ENCODE data around the gene TBC1D2.

Gene TBC1D2

DNA sequence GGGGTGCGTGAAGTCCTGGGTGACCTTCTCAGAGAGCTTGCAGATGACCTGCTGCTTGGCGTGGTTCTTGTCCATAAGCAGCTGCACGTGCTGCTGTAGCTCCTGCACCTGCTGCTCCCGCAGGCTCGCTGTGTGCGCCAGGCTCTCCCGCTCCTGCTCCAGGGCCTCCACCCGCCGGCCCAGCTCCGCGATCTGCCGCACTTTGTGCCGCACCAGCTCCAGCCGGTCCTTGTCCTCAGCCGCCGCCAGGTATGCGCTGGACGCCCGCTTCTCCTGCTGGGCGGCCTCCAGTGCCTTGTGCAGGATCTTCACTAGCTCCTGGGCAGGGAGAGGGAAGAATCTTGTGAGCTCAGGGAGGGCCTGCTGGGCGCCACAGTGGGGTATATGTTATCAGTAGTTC is 34.5 kb downstream of the TBC1D2 start:
- peaks cover 8 to 29% of the 10 kb centered on the region in 2 donors for H3K36me3 ChIP-seq (ENCODE audit: control insufficient read depth in 1 of 2, insufficient read depth in 2 of 2, low read length in 2 of 2)
- no peak overlapping the region for H3K4me3 ChIP-seq (ENCODE audit: low read depth in 1 of 2, low read length in 2 of 2)
- no peak overlapping the region for H3K27ac ChIP-seq (ENCODE audit: low read depth, low read length)
- H3K27me3 ChIP-seq (ENCODE audit: control insufficient read depth in 1 of 2, insufficient read depth in 2 of 2, low read length in 2 of 2), result no peaks in the 10 kb centered on the region
- peaks cover 11 to 25% of the 10 kb centered on the region in 2 donors for H3K4me1 ChIP-seq (ENCODE audit: control insufficient read depth in 1 of 2, insufficient read depth in 2 of 2, low read length in 2 of 2)
- no peak overlapping the region for H3K9ac ChIP-seq (ENCODE audit: low read depth in 1 of 2, low read length in 2 of 2)
- no peaks in the 10 kb centered on the region for H3K9me3 ChIP-seq (ENCODE audit: control insufficient read depth in 1 of 2, low read length in 2 of 2)

DNA sequence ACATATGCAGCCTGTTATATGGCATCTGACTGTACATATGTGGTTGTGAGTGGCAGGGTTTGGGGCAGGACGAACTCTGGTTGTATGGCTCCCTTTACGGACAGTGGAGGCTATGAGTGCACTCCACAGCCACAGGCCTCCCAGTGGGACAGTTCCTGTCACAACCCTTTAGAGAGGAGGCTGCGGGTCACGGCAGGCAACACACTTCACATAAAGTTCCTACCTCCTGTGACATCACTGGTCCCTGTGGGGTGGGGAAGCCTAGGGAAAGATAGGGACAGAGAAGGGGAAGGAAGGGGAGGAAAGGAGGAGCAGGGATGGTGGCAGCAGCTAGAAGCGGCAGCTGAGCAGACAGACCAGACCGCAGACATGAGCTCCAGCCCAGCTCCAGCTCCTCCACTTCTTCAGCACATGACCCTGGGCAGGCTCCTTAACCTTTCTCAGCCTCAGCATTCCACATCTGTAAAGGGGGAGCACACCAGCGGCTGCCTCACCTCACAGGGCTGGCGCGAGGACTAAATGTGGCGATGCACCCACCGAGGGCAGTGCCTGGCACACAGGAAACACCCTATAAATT is 35.6 kb downstream of the TBC1D2 start:
- H3K27me3 ChIP-seq (ENCODE audit: control insufficient read depth in 1 of 2, insufficient read depth in 2 of 2, low read length in 2 of 2), result no peaks in the 10 kb centered on the region
- peaks cover under 1 to 14% of the 10 kb centered on the region in 2 donors for H3K4me1 ChIP-seq (ENCODE audit: control insufficient read depth in 1 of 2, insufficient read depth in 2 of 2, low read length in 2 of 2)
- H3K9me3 ChIP-seq (ENCODE audit: control insufficient read depth in 1 of 2, low read length in 2 of 2), result no peaks in the 10 kb centered on the region
- no peak overlapping the region for H3K27ac ChIP-seq (ENCODE audit: low read depth, low read length)
- H3K36me3 ChIP-seq (ENCODE audit: control insufficient read depth in 1 of 2, insufficient read depth in 2 of 2, low read length in 2 of 2), result peaks cover 8 to 31% of the 10 kb centered on the region in 2 donors
- H3K9ac ChIP-seq (ENCODE audit: low read depth in 1 of 2, low read length in 2 of 2), result no peak overlapping the region
- no peak overlapping the region for H3K4me3 ChIP-seq (ENCODE audit: low read depth in 1 of 2, low read length in 2 of 2)

DNA sequence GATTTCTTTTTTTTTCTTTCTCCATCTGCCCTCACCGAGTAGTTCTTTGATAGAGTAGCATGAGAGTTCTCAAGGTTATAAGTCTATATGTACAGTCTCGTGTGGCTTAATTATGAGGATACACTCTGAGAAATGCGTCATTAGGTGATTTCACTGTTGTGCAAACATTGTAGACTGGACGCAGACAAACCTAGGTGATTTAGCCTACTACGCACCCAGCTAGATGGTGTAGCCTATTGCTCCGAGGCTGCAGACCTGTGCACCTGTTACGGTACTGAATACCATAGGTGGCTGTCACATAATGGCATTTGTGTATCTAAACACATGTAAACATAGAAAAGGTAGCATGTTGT is 36.1 kb downstream of the TBC1D2 start:
- H3K27ac ChIP-seq (ENCODE audit: low read depth, low read length), result no peak overlapping the region
- H3K4me1 ChIP-seq (ENCODE audit: control insufficient read depth in 1 of 2, insufficient read depth in 2 of 2, low read length in 2 of 2), result peaks cover 0 to 10% of the 10 kb centered on the region in 2 donors
- no peak overlapping the region for H3K4me3 ChIP-seq (ENCODE audit: low read depth in 1 of 2, low read length in 2 of 2)
- no peaks in the 10 kb centered on the region for H3K27me3 ChIP-seq (ENCODE audit: control insufficient read depth in 1 of 2, insufficient read depth in 2 of 2, low read length in 2 of 2)
- no peaks in the 10 kb centered on the region for H3K9me3 ChIP-seq (ENCODE audit: control insufficient read depth in 1 of 2, low read length in 2 of 2)
- no peak overlapping the region for H3K9ac ChIP-seq (ENCODE audit: low read depth in 1 of 2, low read length in 2 of 2)
- H3K36me3 ChIP-seq (ENCODE audit: control insufficient read depth in 1 of 2, insufficient read depth in 2 of 2, low read length in 2 of 2), result peaks cover 8 to 35% of the 10 kb centered on the region in 2 donors

DNA sequence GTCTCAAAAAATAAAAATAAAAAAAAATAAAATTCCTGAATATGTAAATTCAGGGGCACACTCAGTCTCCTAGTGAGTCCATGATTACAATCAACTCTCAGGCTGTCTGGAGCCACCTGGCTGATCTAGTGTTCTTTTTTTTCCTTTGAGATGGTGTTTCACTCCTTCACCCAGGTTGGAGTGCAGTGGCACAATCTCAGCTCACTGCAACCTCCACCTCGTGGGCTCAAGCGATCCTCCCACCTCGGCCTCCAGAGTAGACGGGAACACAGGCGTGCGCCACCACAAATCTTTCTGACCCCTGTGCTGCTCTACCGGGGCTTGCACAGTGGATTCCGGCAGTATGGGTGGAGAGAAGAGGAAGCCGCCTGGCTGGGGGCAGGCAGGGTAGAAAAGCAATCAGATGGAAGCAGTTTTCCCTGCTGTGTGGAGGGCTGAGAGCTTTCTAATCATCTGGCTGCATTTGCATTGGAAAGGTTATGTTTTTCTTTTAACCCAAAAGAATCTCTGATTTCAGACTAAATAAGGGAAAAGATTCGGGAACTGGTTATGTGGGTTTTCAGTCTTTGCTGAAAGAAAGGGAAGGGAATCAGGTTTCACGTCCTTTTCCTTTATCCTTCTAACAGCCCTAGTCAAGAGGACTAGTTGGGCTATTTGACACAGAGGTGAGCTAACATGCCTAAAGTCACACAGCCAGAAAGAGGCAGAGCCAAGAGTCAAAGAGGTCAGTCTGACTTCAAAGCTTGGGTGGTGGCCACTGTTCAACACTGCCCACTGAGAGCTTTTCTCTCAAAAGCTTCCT is 36.7 kb downstream of the TBC1D2 start:
- no peaks in the 10 kb centered on the region for H3K9me3 ChIP-seq (ENCODE audit: control insufficient read depth in 1 of 2, low read length in 2 of 2)
- H3K27me3 ChIP-seq (ENCODE audit: control insufficient read depth in 1 of 2, insufficient read depth in 2 of 2, low read length in 2 of 2), result no peaks in the 10 kb centered on the region
- H3K9ac ChIP-seq (ENCODE audit: low read depth in 1 of 2, low read length in 2 of 2), result no peak overlapping the region
- peaks cover 8 to 38% of the 10 kb centered on the region in 2 donors for H3K36me3 ChIP-seq (ENCODE audit: control insufficient read depth in 1 of 2, insufficient read depth in 2 of 2, low read length in 2 of 2)
- peaks cover 0 to 10% of the 10 kb centered on the region in 2 donors for H3K4me1 ChIP-seq (ENCODE audit: control insufficient read depth in 1 of 2, insufficient read depth in 2 of 2, low read length in 2 of 2)
- no peak overlapping the region for H3K4me3 ChIP-seq (ENCODE audit: low read depth in 1 of 2, low read length in 2 of 2)
- no peak overlapping the region for H3K27ac ChIP-seq (ENCODE audit: low read depth, low read length)

DNA sequence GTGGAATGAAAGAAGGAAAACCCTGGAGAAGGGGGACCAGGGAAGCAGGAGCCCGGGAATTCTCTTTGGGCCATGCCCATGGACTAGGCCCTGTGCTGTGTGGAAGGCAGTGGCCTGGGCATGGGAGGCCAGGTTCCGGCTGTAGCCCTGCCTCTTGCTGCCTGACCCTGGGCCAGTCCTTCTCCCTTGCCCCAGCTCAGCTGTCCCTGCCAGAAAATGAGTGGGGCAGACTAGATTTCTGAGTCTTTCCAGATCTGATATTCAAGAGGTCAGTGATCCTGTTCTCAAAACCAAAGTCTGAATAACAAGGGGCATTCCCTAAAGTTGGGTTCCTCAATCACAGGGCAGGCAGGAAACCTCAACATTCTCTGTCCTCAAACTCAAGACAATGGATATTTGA is 38.2 kb downstream of the TBC1D2 start:
- Histone ChIP-seq H3K9ac (ENCODE audit: low read depth in 1 of 2, low read length in 2 of 2) (no peak overlapping the region), H3K4me3 (ENCODE audit: low read depth in 1 of 2, low read length in 2 of 2) (no peak overlapping the region), H3K36me3 (ENCODE audit: control insufficient read depth in 1 of 2, insufficient read depth in 2 of 2, low read length in 2 of 2) (peaks cover 14 to 47% of the 10 kb centered on the region in 2 donors), H3K9me3 (ENCODE audit: control insufficient read depth in 1 of 2, low read length in 2 of 2) (no peaks in the 10 kb centered on the region), H3K27ac (ENCODE audit: low read depth, low read length) (no peak overlapping the region), H3K27me3 (ENCODE audit: control insufficient read depth in 1 of 2, insufficient read depth in 2 of 2, low read length in 2 of 2) (no peaks in the 10 kb centered on the region), H3K4me1 (ENCODE audit: control insufficient read depth in 1 of 2, insufficient read depth in 2 of 2, low read length in 2 of 2) (no peaks in the 10 kb centered on the region)

DNA sequence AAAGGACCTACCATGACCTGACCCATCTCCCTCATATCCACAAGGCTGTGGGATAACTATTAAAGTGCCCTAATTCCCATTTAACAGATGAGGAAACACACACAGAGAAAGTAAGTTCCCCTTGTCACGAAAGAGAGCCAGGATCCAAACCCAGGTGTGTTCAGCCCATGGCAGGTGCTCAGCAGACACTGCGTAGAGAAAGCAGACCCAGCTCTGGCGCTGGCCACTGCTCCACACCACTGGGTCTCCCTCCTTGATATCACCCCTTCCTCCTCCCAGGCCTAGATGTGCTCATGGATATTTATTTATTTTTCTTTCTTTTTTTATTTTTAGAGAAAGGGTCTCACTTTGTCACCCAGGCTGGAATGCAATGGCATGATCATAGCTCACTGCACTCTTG is 39.1 kb downstream of the TBC1D2 start:
- peaks cover 0 to under 1% of the 10 kb centered on the region in 2 donors for H3K4me1 ChIP-seq (ENCODE audit: control insufficient read depth in 1 of 2, insufficient read depth in 2 of 2, low read length in 2 of 2)
- no peaks in the 10 kb centered on the region for H3K27me3 ChIP-seq (ENCODE audit: control insufficient read depth in 1 of 2, insufficient read depth in 2 of 2, low read length in 2 of 2)
- peaks cover 13 to 47% of the 10 kb centered on the region in 2 donors for H3K36me3 ChIP-seq (ENCODE audit: control insufficient read depth in 1 of 2, insufficient read depth in 2 of 2, low read length in 2 of 2)
- H3K9ac ChIP-seq (ENCODE audit: low read depth in 1 of 2, low read length in 2 of 2), result no peak overlapping the region
- no peak overlapping the region for H3K4me3 ChIP-seq (ENCODE audit: low read depth in 1 of 2, low read length in 2 of 2)
- no peak overlapping the region for H3K27ac ChIP-seq (ENCODE audit: low read depth, low read length)
- H3K9me3 ChIP-seq (ENCODE audit: control insufficient read depth in 1 of 2, low read length in 2 of 2), result no peaks in the 10 kb centered on the region

DNA sequence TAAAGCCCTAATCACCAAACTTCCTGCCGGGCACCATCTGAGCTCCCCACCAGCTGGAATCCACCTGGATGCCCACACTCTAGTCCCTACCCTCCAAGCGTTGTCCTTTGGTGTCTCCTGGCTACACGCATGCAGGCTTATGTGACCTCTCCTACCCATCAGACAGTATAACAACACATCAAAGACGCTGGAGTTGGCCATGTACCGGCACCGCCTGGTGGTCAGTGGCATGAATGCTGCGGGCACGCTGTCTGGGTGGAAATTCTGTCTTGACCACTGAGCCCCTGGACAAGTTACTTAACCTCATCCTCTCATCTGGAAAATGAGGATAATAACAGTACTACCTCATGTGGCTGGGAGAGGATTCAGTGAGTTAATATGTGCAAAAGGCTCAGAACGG is 39.6 kb downstream of the TBC1D2 start:
- H3K9me3 ChIP-seq (ENCODE audit: control insufficient read depth in 1 of 2, low read length in 2 of 2), result no peaks in the 10 kb centered on the region
- H3K9ac ChIP-seq (ENCODE audit: low read depth in 1 of 2, low read length in 2 of 2), result no peak overlapping the region
- no peak overlapping the region for H3K27ac ChIP-seq (ENCODE audit: low read depth, low read length)
- no peak overlapping the region for H3K4me3 ChIP-seq (ENCODE audit: low read depth in 1 of 2, low read length in 2 of 2)
- peaks cover 12 to 46% of the 10 kb centered on the region in 2 donors for H3K36me3 ChIP-seq (ENCODE audit: control insufficient read depth in 1 of 2, insufficient read depth in 2 of 2, low read length in 2 of 2)
- no peaks in the 10 kb centered on the region for H3K27me3 ChIP-seq (ENCODE audit: control insufficient read depth in 1 of 2, insufficient read depth in 2 of 2, low read length in 2 of 2)
- peaks cover 0 to 3% of the 10 kb centered on the region in 2 donors for H3K4me1 ChIP-seq (ENCODE audit: control insufficient read depth in 1 of 2, insufficient read depth in 2 of 2, low read length in 2 of 2)

DNA sequence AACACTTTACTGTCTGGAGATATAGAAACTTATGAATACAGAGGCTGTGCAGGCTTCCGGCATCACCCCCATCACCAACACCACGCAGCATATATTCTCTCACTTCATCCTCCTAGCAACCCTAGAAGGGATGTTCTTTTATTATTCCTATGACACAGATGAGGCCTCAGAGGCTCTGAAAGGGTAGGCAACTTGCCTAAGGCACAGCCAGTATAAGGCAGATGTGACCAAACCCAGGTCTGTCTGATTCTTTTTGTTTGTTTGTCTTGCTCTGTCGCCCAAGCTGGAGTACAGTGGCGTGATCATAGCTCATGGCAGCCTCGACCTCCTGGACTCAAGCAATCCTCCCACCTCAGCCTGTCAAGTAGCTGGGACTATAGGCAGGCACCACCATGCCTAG is 40.2 kb downstream of the TBC1D2 start:
- Histone ChIP-seq H3K27me3 (ENCODE audit: control insufficient read depth in 1 of 2, insufficient read depth in 2 of 2, low read length in 2 of 2) (no peaks in the 10 kb centered on the region), H3K4me1 (ENCODE audit: control insufficient read depth in 1 of 2, insufficient read depth in 2 of 2, low read length in 2 of 2) (peaks cover 0 to 3% of the 10 kb centered on the region in 2 donors), H3K27ac (ENCODE audit: low read depth, low read length) (no peak overlapping the region), H3K4me3 (ENCODE audit: low read depth in 1 of 2, low read length in 2 of 2) (no peak overlapping the region), H3K36me3 (ENCODE audit: control insufficient read depth in 1 of 2, insufficient read depth in 2 of 2, low read length in 2 of 2) (peaks cover 13 to 44% of the 10 kb centered on the region in 2 donors), H3K9me3 (ENCODE audit: control insufficient read depth in 1 of 2, low read length in 2 of 2) (no peaks in the 10 kb centered on the region), H3K9ac (ENCODE audit: low read depth in 1 of 2, low read length in 2 of 2) (no peak overlapping the region)

DNA sequence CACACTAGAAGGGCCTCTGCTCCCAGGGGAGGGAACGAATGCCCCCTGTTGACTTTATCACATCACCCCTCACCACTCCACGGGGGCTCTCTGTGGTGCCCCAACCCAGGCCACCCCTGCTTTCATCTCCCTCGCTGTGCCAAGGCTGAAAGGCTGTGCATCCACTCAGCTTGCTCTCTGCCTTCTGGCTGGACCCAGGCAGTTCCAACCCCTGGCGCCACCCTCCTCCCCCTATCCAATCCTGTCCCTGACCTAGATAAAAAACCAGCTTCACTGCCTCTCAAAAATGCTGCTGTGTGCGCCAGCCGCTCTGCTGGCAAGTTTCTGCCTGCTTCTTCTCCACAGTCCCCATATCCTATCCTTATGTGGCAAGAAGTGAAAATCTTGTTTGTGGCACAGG is 40.6 kb downstream of the TBC1D2 start:
- Histone ChIP-seq H3K9ac (ENCODE audit: low read depth in 1 of 2, low read length in 2 of 2) (no peak overlapping the region), H3K27me3 (ENCODE audit: control insufficient read depth in 1 of 2, insufficient read depth in 2 of 2, low read length in 2 of 2) (no peaks in the 10 kb centered on the region), H3K4me1 (ENCODE audit: control insufficient read depth in 1 of 2, insufficient read depth in 2 of 2, low read length in 2 of 2) (peaks cover 0 to 3% of the 10 kb centered on the region in 2 donors)

DNA sequence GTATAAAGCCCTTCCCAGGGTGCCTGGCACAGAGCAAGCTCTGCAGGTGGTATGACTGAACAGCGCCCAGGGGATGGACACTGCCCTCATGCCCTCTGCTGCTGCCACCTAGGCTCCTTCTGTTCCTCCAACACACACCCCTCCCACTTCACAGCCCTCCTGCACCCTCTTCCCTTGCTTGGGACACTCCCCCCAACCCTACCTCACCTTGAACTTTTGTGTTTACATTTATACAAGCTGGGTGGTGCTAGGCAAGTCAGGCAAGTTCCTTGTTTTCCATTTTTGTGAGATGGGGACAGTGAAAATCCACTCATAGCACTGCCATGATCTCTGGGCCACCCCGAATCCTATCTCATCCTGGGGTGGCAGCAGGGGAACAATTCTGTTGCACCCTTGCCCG is 44.2 kb downstream of the TBC1D2 start:
- H3K9ac ChIP-seq (ENCODE audit: low read depth in 1 of 2, low read length in 2 of 2), result peak overlapping the region in 1 of 2 donors; percentile 24
- no peak overlapping the region for H3K27ac ChIP-seq (ENCODE audit: low read depth, low read length)
- no peak overlapping the region for H3K4me3 ChIP-seq (ENCODE audit: low read depth in 1 of 2, low read length in 2 of 2)
- no peaks in the 10 kb centered on the region for H3K9me3 ChIP-seq (ENCODE audit: control insufficient read depth in 1 of 2, low read length in 2 of 2)
- H3K36me3 ChIP-seq (ENCODE audit: control insufficient read depth in 1 of 2, insufficient read depth in 2 of 2, low read length in 2 of 2), result peaks cover 15 to 36% of the 10 kb centered on the region in 2 donors
- H3K27me3 ChIP-seq (ENCODE audit: control insufficient read depth in 1 of 2, insufficient read depth in 2 of 2, low read length in 2 of 2), result no peaks in the 10 kb centered on the region
- H3K4me1 ChIP-seq (ENCODE audit: control insufficient read depth in 1 of 2, insufficient read depth in 2 of 2, low read length in 2 of 2), result peaks cover 0 to 3% of the 10 kb centered on the region in 2 donors

More for the DNA sequence above, 40.6 kb downstream of the TBC1D2 start:
- H3K4me3 ChIP-seq (ENCODE audit: low read depth in 1 of 2, low read length in 2 of 2), result no peak overlapping the region
- H3K9me3 ChIP-seq (ENCODE audit: control insufficient read depth in 1 of 2, low read length in 2 of 2), result no peaks in the 10 kb centered on the region
- no peak overlapping the region for H3K27ac ChIP-seq (ENCODE audit: low read depth, low read length)
- H3K36me3 ChIP-seq (ENCODE audit: control insufficient read depth in 1 of 2, insufficient read depth in 2 of 2, low read length in 2 of 2), result peaks cover 13 to 40% of the 10 kb centered on the region in 2 donors

Data from duodenal mucosa (tissue), 2 donors.